ENCODE results near the gene LRR1. TPM values are rescaled to one million over a fixed set of nuclear protein-coding genes. Genes with fewer than 3 reads are reported as not detected.
A peak's percentile ranks its signal among the peaks of the same experiment; 100 is the strongest.
"Not testable (repeated sequence)": the region's sequence is repeated elsewhere in the genome, so short reads cannot be mapped to it uniquely, and the experiment has no call there.

Gene LRR1
- polyA plus RNA-seq, 2 of the 4 experiments (the other 2 are of a cell fraction) = 50.7 to 52.8 TPM

GRCh38 chr14:49653508-49653907, 54.8 kb downstream of the LRR1 start:
- ChIA-PET CTCF (no interaction called here), POLR2A (interaction anchor here (2.4 kb wide), 1 partner anchor 114 kb away, joined by 7 read pairs; the partner anchor contains the start of gene KLHDC2)
- no peak for ATAC-seq
- no peak for TF ChIP-seq ATOH8 (CRISPR knock-in tag; IDR thresholded peaks at IDR 0.05; ENCODE audit: low read depth)
- no peak for TF ChIP-seq BHLHE40 (IDR thresholded peaks at IDR 0.05; ENCODE audit: low read depth, low read length)
- no peaks in the 10 kb centered on the region for H3K9me3 ChIP-seq
- H3K4me1 ChIP-seq = peaks cover 9% of the 10 kb centered on the region; the same call in 1 of the 3 replicates
- H3K4me2 ChIP-seq = no peak overlapping the region
- FAIRE-seq = no peak
- no peak for DNase-seq (ENCODE audit: low read depth in 1 of 2, low spot score in 1 of 2)
- H3K4me3 ChIP-seq = no peak overlapping the region
- WGBS (ENCODE audit: missing lambda C conversion rate) = 89% methylated on average over 6 of the region's 6 CpGs
- H3K27ac ChIP-seq = no peak overlapping the region

DNA sequence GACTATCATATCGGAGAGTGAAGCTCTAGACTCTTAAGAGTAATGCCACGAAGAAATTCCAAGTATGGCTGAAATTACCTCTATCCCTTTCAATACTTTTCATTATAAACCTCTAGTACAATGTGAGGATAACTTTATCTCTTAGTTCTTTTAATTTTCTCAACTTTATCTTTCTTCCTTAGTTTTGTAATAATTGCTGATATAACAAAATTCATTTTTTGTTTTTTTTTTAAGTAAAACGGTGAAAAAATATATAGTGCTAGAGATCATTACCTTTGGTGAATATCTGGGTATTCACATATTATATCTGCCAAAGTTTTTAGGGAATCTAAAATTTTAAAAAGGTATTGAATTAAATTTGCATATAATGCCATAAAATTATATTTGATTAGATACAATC, 55.8 kb downstream of the LRR1 start:
- Histone ChIP-seq H3K4me2 (no peak overlapping the region), H3K4me1 (peaks cover 12% of the 10 kb centered on the region), H3K27ac (no peak overlapping the region), H3K4me3 (no peak overlapping the region), H3K9me3 (no peaks in the 10 kb centered on the region)
- POLR2A ChIA-PET = no interaction called here
- ATAC-seq = no peak
- 92% methylated on average over 3 of the region's 3 CpGs for WGBS (ENCODE audit: missing lambda C conversion rate)
- no peak for FAIRE-seq
- no peak for DNase-seq (ENCODE audit: low read depth in 1 of 2, low spot score in 1 of 2)
- CTCF ChIA-PET = interaction anchor here (1.2 to 2.3 kb wide), 2 partner anchors 13 to 19 kb away, joined by 3 to 5 read pairs; partner anchors contain the start of gene DNAAF2
- TF ChIP-seq POLR2A (IDR thresholded peaks at IDR 0.05; ENCODE audit: low read length) = no peak
- TF ChIP-seq MAFK (IDR thresholded peaks at IDR 0.05; ENCODE audit: partially characterized antibody) = peak; percentile 90

- H3K4me3 ChIP-seq; POLR2A ChIA-PET; FAIRE-seq; H3K4me2 ChIP-seq; H3K9me3 ChIP-seq; H3K27ac ChIP-seq; DNase-seq (ENCODE audit: low read depth in 1 of 2, low spot score in 1 of 2): not testable (repeated sequence)
- H3K4me1 ChIP-seq = peaks cover 21% of the 10 kb centered on the region
- WGBS (ENCODE audit: missing lambda C conversion rate) = 80% methylated on average over 6 of the region's 6 CpGs
- CTCF ChIA-PET = interaction anchor here (1.1 to 4.1 kb wide), 2 partner anchors 23 to 30 kb away, joined by 4 to 16 read pairs; partner anchors contain the start of genes DNAAF2 and POLE2
- peak in 1 of 2 experiments; percentile 20; a peak in 1 of 6 replicates for ATAC-seq
Measured at GRCh38 chr14:49657500-49657899, 58.8 kb downstream of the LRR1 start.

- Histone ChIP-seq H3K27ac (no peak overlapping the region; a peak in 1 of 6 replicates), H3K4me1 (peaks cover 21% of the 10 kb centered on the region), H3K9me3 (no peaks in the 10 kb centered on the region), H3K4me2 (peak overlapping the region; percentile 18; the same call in 2 of the 3 replicates), H3K4me3 (no peak overlapping the region)
- ATAC-seq (peak; percentile 43 to 76; a peak in 4 of 6 replicates), FAIRE-seq (no peak), DNase-seq (ENCODE audit: low read depth in 1 of 2, low spot score in 1 of 2) (peak in 1 of 2 experiments; percentile 29)
- WGBS (ENCODE audit: missing lambda C conversion rate) = 10% methylated on average over 2 of the region's 2 CpGs
- TF ChIP-seq FOXS1 (CRISPR knock-in tag; IDR thresholded peaks at IDR 0.05) (no peak), CEBPB (IDR thresholded peaks at IDR 0.05) (peak in 1 of 2 experiments; percentile 76; a peak in 2 of 4 replicates)
- ChIA-PET POLR2A (no interaction called here), CTCF (interaction anchor here (1.4 to 4.1 kb wide), 2 partner anchors 18 to 25 kb away, joined by 4 to 16 read pairs; partner anchors contain the start of gene DNAAF2)
Measured at GRCh38 chr14:49659526-49660455, 61.1 kb downstream of the LRR1 start.

Small RNA genes lying within 50 kb of the gene (small RNA-seq; reads per million reads assigned to genes)
- gene AL139099.3 (0 reads per million in 6 experiments), gene AL139099.4 (0 reads per million in 6 experiments), gene RF00019 (0 reads per million in 6 experiments), gene RNA5SP384 (0 reads per million in 6 experiments)

Other genes starting within 250 kb of the LRR1 start
- gene RPS29, start 12.6 kb upstream of the LRR1 start, polyA plus RNA-seq (2011; rRNA removed) = 3,909 and 5,167 TPM in 2 replicates
- gene RPS29, start 12.6 kb upstream of the LRR1 start, polyA plus RNA-seq (2017; fragmentation: RNase III; extraction: RNeasy Plus Mini Kit Qiagen cat#74134 plus additional on column Dnase treatment) = 3,539 to 3,858 TPM (median 3,692 TPM) in 3 replicates
- gene RPL36AL, start 21.7 kb downstream of the LRR1 start, polyA plus RNA-seq (2011; rRNA removed) = 280 and 390 TPM in 2 replicates
- gene RPL36AL, start 21.7 kb downstream of the LRR1 start, polyA plus RNA-seq (2017; fragmentation: RNase III; extraction: RNeasy Plus Mini Kit Qiagen cat#74134 plus additional on column Dnase treatment) = 454 to 469 TPM (median 468 TPM) in 3 replicates
- gene MGAT2, start 21.9 kb downstream of the LRR1 start, polyA plus RNA-seq (2011; rRNA removed) = 33.0 and 35.6 TPM in 2 replicates
- gene MGAT2, start 21.9 kb downstream of the LRR1 start, polyA plus RNA-seq (2017; fragmentation: RNase III; extraction: RNeasy Plus Mini Kit Qiagen cat#74134 plus additional on column Dnase treatment) = 26.7 to 27.0 TPM (median 26.9 TPM) in 3 replicates
- 10.5 and 14.1 TPM in 2 replicates for gene DNAAF2, start 36.3 kb downstream of the LRR1 start, polyA plus RNA-seq (2011; rRNA removed)
- 10.8 to 12.1 TPM (median 11.9 TPM) in 3 replicates for gene DNAAF2, start 36.3 kb downstream of the LRR1 start, polyA plus RNA-seq (2017; fragmentation: RNase III; extraction: RNeasy Plus Mini Kit Qiagen cat#74134 plus additional on column Dnase treatment)
- 28.1 and 30.4 TPM in 2 replicates for gene POLE2, start 89.3 kb downstream of the LRR1 start, polyA plus RNA-seq (2011; rRNA removed)
- gene POLE2, start 89.3 kb downstream of the LRR1 start, polyA plus RNA-seq (2017; fragmentation: RNase III; extraction: RNeasy Plus Mini Kit Qiagen cat#74134 plus additional on column Dnase treatment) = 18.0 to 23.3 TPM (median 20.2 TPM) in 3 replicates
- 0.70 and 0.74 TPM in 2 replicates for gene KLHDC1, start 94.2 kb downstream of the LRR1 start, polyA plus RNA-seq (2011; rRNA removed)
- 0.42 to 1.2 TPM (median 1.1 TPM) in 3 replicates for gene KLHDC1, start 94.2 kb downstream of the LRR1 start, polyA plus RNA-seq (2017; fragmentation: RNase III; extraction: RNeasy Plus Mini Kit Qiagen cat#74134 plus additional on column Dnase treatment)
- 75.7 and 83.7 TPM in 2 replicates for gene KLHDC2, start 169.2 kb downstream of the LRR1 start, polyA plus RNA-seq (2011; rRNA removed)
- 38.9 to 47.5 TPM (median 46.4 TPM) in 3 replicates for gene KLHDC2, start 169.2 kb downstream of the LRR1 start, polyA plus RNA-seq (2017; fragmentation: RNase III; extraction: RNeasy Plus Mini Kit Qiagen cat#74134 plus additional on column Dnase treatment)